GM19463 (cell line): ENCODE measurements around the gene AKAP13.
"Not testable (repeated sequence)": the region's sequence is repeated elsewhere in the genome, so short reads cannot be mapped to it uniquely, and the experiment has no call there.

ENCODE experiments used
- ATAC-seq: cut with Tn5 transposase; IDR thresholded peaks from one replicate; pipeline ENCODE4 v1.9.1; 2021; ENCODE audit warnings: mild to moderate bottlenecking, moderate library complexity; ENCODE audit not compliant: unreplicated experiment

AKAP13 gene

GRCh38 chr15:85562824-85563223, 182.4 kb downstream of the AKAP13 start:
- no peak for ATAC-seq

GRCh38 chr15:85563328-85563727, 182.9 kb downstream of the AKAP13 start:
- ATAC-seq, result no peak

- ATAC-seq, result no peak
These were observed 183.3 kb downstream of the AKAP13 start for GRCh38 chr15:85563731-85564130.

- ATAC-seq, result no peak
These were observed 184.3 kb downstream of the AKAP13 start for GRCh38 chr15:85564686-85565085.

- ATAC-seq, result no peak
These were observed 187.9 kb downstream of the AKAP13 start for GRCh38 chr15:85568261-85568808.

- ATAC-seq, result no peak
These were observed 189.9 kb downstream of the AKAP13 start for GRCh38 chr15:85570336-85570735.

GRCh38 chr15:85571780-85572179, 191.4 kb downstream of the AKAP13 start:
- ATAC-seq, result no peak

- ATAC-seq, result no peak
These were observed 196.0 kb downstream of the AKAP13 start for GRCh38 chr15:85576392-85576791.

GRCh38 chr15:85578941-85579701, 198.7 kb downstream of the AKAP13 start:
- ATAC-seq, result no peak

- peak; percentile 35 for ATAC-seq
These were observed 199.7 kb downstream of the AKAP13 start for GRCh38 chr15:85579957-85580694.

- ATAC-seq, result no peak
These were observed 200.5 kb downstream of the AKAP13 start for GRCh38 chr15:85580879-85581278.

- ATAC-seq, result no peak
These were observed 201.1 kb downstream of the AKAP13 start for GRCh38 chr15:85581495-85581894.

GRCh38 chr15:85582131-85583079, 202.0 kb downstream of the AKAP13 start:
- peak; percentile 36 for ATAC-seq

GRCh38 chr15:85583442-85583841, 203.0 kb downstream of the AKAP13 start:
- no peak for ATAC-seq

- ATAC-seq, result peak; percentile 34
These were observed 203.6 kb downstream of the AKAP13 start for GRCh38 chr15:85583923-85584390.

GRCh38 chr15:85584872-85585271, 204.5 kb downstream of the AKAP13 start:
- no peak for ATAC-seq

GRCh38 chr15:85586196-85586595, 205.8 kb downstream of the AKAP13 start:
- not testable (repeated sequence) for ATAC-seq

GRCh38 chr15:85587707-85588411, 207.5 kb downstream of the AKAP13 start:
- no peak for ATAC-seq

GRCh38 chr15:85588677-85589076, 208.3 kb downstream of the AKAP13 start:
- ATAC-seq, result no peak

GRCh38 chr15:85589851-85590250, 209.4 kb downstream of the AKAP13 start:
- no peak for ATAC-seq
